GM19023 (cell line): ENCODE results near the gene LRRC25.

Experiments
- ATAC-seq: cut with Tn5 transposase; IDR thresholded peaks from one replicate; pipeline ENCODE4 v1.9.1; 2021; ENCODE audit warnings: mild to moderate bottlenecking, moderate library complexity; ENCODE audit not compliant: unreplicated experiment

The LRRC25 gene

GRCh38 chr19:18424890-18425514, 27.6 kb upstream of the LRRC25 start:
- ATAC-seq, result no peak

GRCh38 chr19:18424122-18424889, 26.9 kb upstream of the LRRC25 start:
- no peak for ATAC-seq

GRCh38 chr19:18423258-18424020, 26.0 kb upstream of the LRRC25 start:
- no peak for ATAC-seq

- no peak for ATAC-seq
Measured at GRCh38 chr19:18422530-18423191, 25.2 kb upstream of the LRRC25 start.

GRCh38 chr19:18421371-18421959, 24.0 kb upstream of the LRRC25 start:
- no peak for ATAC-seq

- no peak for ATAC-seq
Measured at GRCh38 chr19:18420930-18421329, 23.5 kb upstream of the LRRC25 start.

- ATAC-seq, result no peak
Measured at GRCh38 chr19:18419699-18420460, 22.5 kb upstream of the LRRC25 start.

- peak; percentile 41 for ATAC-seq
Measured at GRCh38 chr19:18419195-18419698, 21.8 kb upstream of the LRRC25 start, which contains the start of gene SSBP4. SSBP4 (plus strand) TSS chr19:18419398; CDS start chr19:18419649, 251 bp downstream.

- no peak for ATAC-seq
Measured at GRCh38 chr19:18418483-18419194, 21.2 kb upstream of the LRRC25 start.

GRCh38 chr19:18418029-18418482, 20.6 kb upstream of the LRRC25 start:
- no peak for ATAC-seq

GRCh38 chr19:18417250-18418028, 20.0 kb upstream of the LRRC25 start:
- ATAC-seq, result no peak

- ATAC-seq, result no peak
Measured at GRCh38 chr19:18416778-18417249, 19.4 kb upstream of the LRRC25 start.

- ATAC-seq, result no peak
Measured at GRCh38 chr19:18415178-18415867, 17.9 kb upstream of the LRRC25 start.

GRCh38 chr19:18414504-18415177, 17.2 kb upstream of the LRRC25 start:
- no peak for ATAC-seq

- ATAC-seq, result no peak
Measured at GRCh38 chr19:18412610-18413239, 15.3 kb upstream of the LRRC25 start.

GRCh38 chr19:18408053-18408476, 10.6 kb upstream of the LRRC25 start:
- ATAC-seq, result no peak
